ENCODE data around the gene TCIRG1. TPM values are rescaled to one million over a fixed set of nuclear protein-coding genes. Genes with fewer than 3 reads are reported as not detected.
"Not testable (repeated sequence)": the region's sequence is repeated elsewhere in the genome, so short reads cannot be mapped to it uniquely, and the experiment has no call there.

TCIRG1 gene
- total RNA-seq, 4 donors from 2014 or later, result 29.6 to 57.1 (median 34.8) TPM

GRCh38 chr11:68082481-68082880 lies 43.7 kb downstream of the TCIRG1 start:
- TF ChIP-seq, protein P1, sequence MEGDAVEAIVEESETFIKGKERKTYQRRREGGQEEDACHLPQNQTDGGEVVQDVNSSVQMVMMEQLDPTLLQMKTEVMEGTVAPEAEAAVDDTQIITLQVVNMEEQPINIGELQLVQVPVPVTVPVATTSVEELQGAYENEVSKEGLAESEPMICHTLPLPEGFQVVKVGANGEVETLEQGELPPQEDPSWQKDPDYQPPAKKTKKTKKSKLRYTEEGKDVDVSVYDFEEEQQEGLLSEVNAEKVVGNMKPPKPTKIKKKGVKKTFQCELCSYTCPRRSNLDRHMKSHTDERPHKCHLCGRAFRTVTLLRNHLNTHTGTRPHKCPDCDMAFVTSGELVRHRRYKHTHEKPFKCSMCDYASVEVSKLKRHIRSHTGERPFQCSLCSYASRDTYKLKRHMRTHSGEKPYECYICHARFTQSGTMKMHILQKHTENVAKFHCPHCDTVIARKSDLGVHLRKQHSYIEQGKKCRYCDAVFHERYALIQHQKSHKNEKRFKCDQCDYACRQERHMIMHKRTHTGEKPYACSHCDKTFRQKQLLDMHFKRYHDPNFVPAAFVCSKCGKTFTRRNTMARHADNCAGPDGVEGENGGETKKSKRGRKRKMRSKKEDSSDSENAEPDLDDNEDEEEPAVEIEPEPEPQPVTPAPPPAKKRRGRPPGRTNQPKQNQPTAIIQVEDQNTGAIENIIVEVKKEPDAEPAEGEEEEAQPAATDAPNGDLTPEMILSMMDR (IDR thresholded peaks at IDR 0.05), result no peak
- TF ChIP-seq POLR2A (IDR thresholded peaks at IDR 0.05), result no peak
- intact Hi-C loops (cut with DNase I; ENCODE audit: low total_unique reads), result loop anchor here (10.0 kb wide), 1 partner anchor 1178 kb away; no protein-coding TSS in a partner anchor
- H3K4me3 ChIP-seq (ENCODE audit: low read depth, poor library complexity, severe bottlenecking), result no peak overlapping the region
- DNase-seq (ENCODE audit: low spot score in 2 of 2), result no peak
- WGBS, 2 donors, result 59 to 73% methylated on average over 3 of the region's 3 CpGs

DNA sequence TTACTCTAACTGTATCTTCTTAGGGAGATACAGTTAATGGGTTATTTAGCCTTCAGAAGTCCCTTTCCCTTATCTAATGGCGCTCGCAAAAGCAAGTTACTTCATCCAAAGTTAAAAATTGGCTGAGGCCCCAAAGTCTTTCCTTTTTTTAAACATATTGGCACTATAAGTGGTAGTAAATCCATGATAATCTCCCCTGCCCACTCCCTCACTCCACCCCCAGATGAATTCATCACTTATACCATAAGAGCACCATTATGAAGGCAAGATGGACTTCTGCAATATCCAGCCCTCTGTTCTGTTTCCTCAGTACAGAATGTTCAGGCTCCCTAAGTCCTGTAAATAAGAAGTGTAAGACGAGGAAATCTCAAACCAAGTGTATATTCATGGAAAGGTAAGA lies 44.7 kb downstream of the TCIRG1 start:
- no peak for DNase-seq (ENCODE audit: low spot score in 2 of 2)
- TF ChIP-seq POLR2A (IDR thresholded peaks at IDR 0.05), result no peak
- TF ChIP-seq, protein P1 (IDR thresholded peaks at IDR 0.05), result no peak
- intact Hi-C loops (cut with DNase I; ENCODE audit: low total_unique reads), result loop anchor here (10.0 kb wide), 1 partner anchor 1179 kb away; no protein-coding TSS in a partner anchor
- whole genome bisulfite sequencing, 2 donors, result 95 to 96% methylated on average over 3 of the region's 3 CpGs
- H3K4me3 ChIP-seq (ENCODE audit: low read depth, poor library complexity, severe bottlenecking), result no peak overlapping the region

- no peak for TF ChIP-seq POLR2A (IDR thresholded peaks at IDR 0.05)
- TF ChIP-seq, protein P1 (IDR thresholded peaks at IDR 0.05), result no peak
- no peak overlapping the region for H3K4me3 ChIP-seq (ENCODE audit: low read depth, poor library complexity, severe bottlenecking)
- intact Hi-C loops (cut with DNase I; ENCODE audit: low total_unique reads), result loop anchor here (10.0 kb wide), 1 partner anchor 1185 kb away; no protein-coding TSS in a partner anchor
- DNase-seq (ENCODE audit: low spot score in 2 of 2), result no peak
- WGBS, 2 donors, result 86 to 90% methylated on average over 8 of the region's 8 CpGs
These were observed 50.9 kb downstream of the TCIRG1 start for GRCh38 chr11:68089679-68090078.

DNA sequence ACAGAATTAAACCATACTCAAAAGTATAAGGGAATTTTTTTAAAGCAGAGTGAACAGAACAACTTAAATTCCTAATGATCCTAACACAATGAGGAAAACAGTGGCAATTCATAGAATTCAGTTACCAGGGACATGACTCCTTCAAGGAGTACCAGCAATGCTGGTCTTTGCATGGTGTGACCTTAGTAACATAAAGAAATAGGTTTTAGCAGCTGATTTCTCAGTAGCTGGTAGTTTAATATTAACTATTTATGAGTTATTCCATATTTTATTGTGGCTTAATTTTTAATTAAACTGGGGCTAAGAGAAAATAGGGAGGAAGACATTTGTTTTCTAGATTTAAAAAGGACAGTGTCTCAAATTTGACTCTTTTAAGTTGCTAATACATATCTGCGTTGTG lies 51.5 kb downstream of the TCIRG1 start:
- DNase-seq (ENCODE audit: low spot score in 2 of 2), result no peak
- intact Hi-C loops (cut with DNase I; ENCODE audit: low total_unique reads), result no loop called here
- WGBS, 2 donors, result 72 to 76% methylated on average over 1 of the region's 1 CpG
- H3K4me3 ChIP-seq (ENCODE audit: low read depth, poor library complexity, severe bottlenecking), result no peak overlapping the region
- TF ChIP-seq, protein P1 (IDR thresholded peaks at IDR 0.05), result no peak
- no peak for TF ChIP-seq POLR2A (IDR thresholded peaks at IDR 0.05)

- peak in 1 of 2 donors; percentile 28 for DNase-seq (ENCODE audit: low spot score in 2 of 2)
- intact Hi-C loops (cut with DNase I; ENCODE audit: low total_unique reads), result no loop called here
- TF ChIP-seq, protein P1 (IDR thresholded peaks at IDR 0.05), result no peak
- no peak for TF ChIP-seq POLR2A (IDR thresholded peaks at IDR 0.05)
- H3K4me3 ChIP-seq (ENCODE audit: low read depth, poor library complexity, severe bottlenecking), result no peak overlapping the region
- 58 to 60% methylated on average over 6 of the region's 6 CpGs for WGBS, 2 donors
These were observed 51.9 kb downstream of the TCIRG1 start for GRCh38 chr11:68090706-68091105.

DNA sequence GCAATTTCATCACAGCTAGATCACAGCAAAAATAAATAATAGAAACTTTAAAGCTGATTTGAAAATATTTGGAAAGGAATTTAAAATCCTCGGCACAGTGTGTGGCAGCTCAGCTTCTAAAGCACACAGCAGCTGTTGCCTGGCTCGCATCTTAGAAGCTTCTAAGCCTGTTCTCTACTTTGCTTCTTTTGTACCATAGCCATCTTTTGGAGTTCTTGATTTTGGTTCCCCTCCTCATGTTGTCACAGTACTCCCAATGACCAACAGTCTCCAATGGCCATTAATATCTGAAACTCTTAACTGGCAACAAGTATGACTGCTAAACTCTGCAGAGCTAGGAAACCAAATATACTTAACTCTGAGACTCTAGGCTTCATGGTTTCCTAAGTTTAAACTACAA lies 53.6 kb downstream of the TCIRG1 start:
- DNase-seq (ENCODE audit: low spot score in 2 of 2), result no peak
- intact Hi-C loops (cut with DNase I; ENCODE audit: low total_unique reads), result no loop called here
- TF ChIP-seq, protein P1 (IDR thresholded peaks at IDR 0.05), result no peak
- no peak for TF ChIP-seq POLR2A (IDR thresholded peaks at IDR 0.05)
- no peak overlapping the region for H3K4me3 ChIP-seq (ENCODE audit: low read depth, poor library complexity, severe bottlenecking)
- WGBS, 2 donors, result 94 to 97% methylated on average over 2 of the region's 2 CpGs

GRCh38 chr11:68092946-68093345 lies 54.1 kb downstream of the TCIRG1 start:
- intact Hi-C loops (cut with DNase I; ENCODE audit: low total_unique reads); DNase-seq (ENCODE audit: low spot score in 2 of 2); H3K4me3 ChIP-seq (ENCODE audit: low read depth, poor library complexity, severe bottlenecking): not testable (repeated sequence)
- 94% methylated on average over 3 of the region's 3 CpGs for WGBS, 2 donors

Measured in lower leg skin (tissue), 4 donors.